Fibroblast of lung (primary cell): ENCODE data around the gene ATP6V0D1. TPM values are rescaled to one million over a fixed set of nuclear protein-coding genes. Genes with fewer than 3 reads are reported as not detected.
A peak's percentile ranks its signal among the peaks of the same experiment; 100 is the strongest.

Experiments
- DNase-seq, 2 donors: peaks; one replicate each; pipeline versions ENCODE4 v3.0.0 to v3.0.0-alpha.2; 2010; ENCODE audit warnings: low read depth in 2 of 2
- H2AFZ ChIP-seq: 2 replicates; pipeline ENCODE4 v1.5.1; 2012; ENCODE audit warnings: low read length, control low read depth, inconsistent platforms
- H3K27ac ChIP-seq: 2 replicates; pipeline ENCODE4 v1.5.1; 2011; ENCODE audit warnings: low read length, control low read depth; ENCODE audit not compliant: insufficient read depth
- H3K27me3 ChIP-seq: 2 replicates; pipeline ENCODE4 v1.5.1; 2011; ENCODE audit warnings: mild to moderate bottlenecking, low read length; ENCODE audit not compliant: control insufficient read depth, insufficient read depth
- H3K36me3 ChIP-seq: 2 replicates; pipeline ENCODE4 v1.5.1; 2011; ENCODE audit warnings: low read length; ENCODE audit not compliant: control insufficient read depth, insufficient read depth
- H3K4me1 ChIP-seq: 2 replicates; pipeline ENCODE4 v1.5.1; 2011; ENCODE audit warnings: low read length; ENCODE audit not compliant: control insufficient read depth, insufficient read depth; ENCODE audit errors: extremely low read depth
- H3K4me2 ChIP-seq: 2 replicates; pipeline ENCODE4 v1.5.1; 2011; ENCODE audit warnings: low read length, control low read depth; ENCODE audit not compliant: insufficient read depth; ENCODE audit errors: extremely low read depth
- H3K4me3 ChIP-seq, 4 experiments: fragments of 200-600 bp in 1 of 4; sonication (generic) in 1 of 4; replicated peaks in 1 of 4; 2 replicates each; pipeline ENCODE4 v1.5.1; 2011 to 2016; ENCODE audit warnings: low read length in 4 of 4, low read depth in 3 of 4, mild to moderate bottlenecking in 3 of 4, control low read depth in 2 of 4, inconsistent platforms in 1 of 4, mixed read lengths in 1 of 4; ENCODE audit not compliant: insufficient read depth in 1 of 4; ENCODE audit errors: control extremely low read depth in 1 of 4
- H3K79me2 ChIP-seq: 2 replicates; pipeline ENCODE4 v1.5.1; 2012; ENCODE audit warnings: mild to moderate bottlenecking, low read length, inconsistent platforms; ENCODE audit not compliant: control insufficient read depth, insufficient read depth
- H3K9ac ChIP-seq: 2 replicates; pipeline ENCODE4 v1.5.1; 2011; ENCODE audit warnings: mild to moderate bottlenecking, low read length, control low read depth; ENCODE audit not compliant: insufficient read depth
- H3K9me3 ChIP-seq: 2 replicates; pipeline ENCODE4 v1.5.1; 2012; ENCODE audit warnings: low read depth, low read length; ENCODE audit not compliant: control insufficient read depth, insufficient read depth
- H4K20me1 ChIP-seq: 2 replicates; pipeline ENCODE4 v1.5.1; 2011; ENCODE audit warnings: low read length; ENCODE audit not compliant: control insufficient read depth, insufficient read depth; ENCODE audit errors: extremely low read depth
- CTCF ChIP-seq, 2 donors: IDR thresholded peaks in 1 of 2; conservative IDR thresholded peaks in 1 of 2; 1 replicate in 1 of 2; 2 replicates in 1 of 2; pipeline ENCODE4 v1.5.1; 2011 to 2012; ENCODE audit warnings: low read length in 2 of 2, control low read depth in 1 of 2, inconsistent platforms in 1 of 2, low read depth in 1 of 2, mild to moderate bottlenecking in 1 of 2
- EZH2 ChIP-seq: IDR thresholded peaks from 2 replicates; pipeline ENCODE4 v1.5.1; 2012; ENCODE audit warnings: low read length, control low read depth, mild to moderate bottlenecking; ENCODE audit errors: missing control alignments
- polyA plus RNA-seq, 2 donors: library from polyadenylated mRNA; depleted of rRNA in 1 of 2; stranded (reverse) in 1 of 2; unstranded in 1 of 2; fragments of >200 nt; gene quantifications; 2 replicates each; pipeline ENCODE4 v1.2.1, GENCODE V29; 2011 to 2012; ENCODE audit warnings: missing spikeins in 1 of 2
- total RNA-seq: library from RNA; depleted of rRNA; stranded (reverse); fragments of >200 nt; gene quantifications from 2 replicates; pipeline ENCODE4 v1.2.1, GENCODE V29; 2014

The ATP6V0D1 gene
- total and polyA plus RNA-seq, 2 donors (not counting 1 experiment from before 2014, with no cell fraction given) = 91.2 to 183 TPM

GRCh38 chr16:67451704-67452435, 29.1 kb downstream of the ATP6V0D1 start:
- Histone ChIP-seq H3K4me2 (no peak overlapping the region), H3K36me3 (peaks cover 10% of the 10 kb centered on the region), H2AFZ (no peak overlapping the region), H3K9ac (no peak overlapping the region), H3K27ac (no peak overlapping the region), H3K4me1 (peaks cover 8% of the 10 kb centered on the region), H3K9me3 (no peaks in the 10 kb centered on the region), H3K27me3 (no peaks in the 10 kb centered on the region), H3K79me2 (no peaks in the 10 kb centered on the region), H3K4me3 (no peak overlapping the region), H4K20me1 (peaks cover 4% of the 10 kb centered on the region)
- no peak for DNase-seq
- TF ChIP-seq CTCF (conservative IDR thresholded peaks at IDR 0.05 in 1 of 2, IDR thresholded peaks at IDR 0.05 in 1 of 2; ENCODE audit: low read depth in 1 of 2, low read length in 2 of 2) (no peak), EZH2 (no peak)

- Histone ChIP-seq H4K20me1 (peaks cover 4% of the 10 kb centered on the region), H3K79me2 (no peaks in the 10 kb centered on the region), H3K4me1 (peaks cover 12% of the 10 kb centered on the region), H2AFZ (no peak overlapping the region), H3K27ac (no peak overlapping the region), H3K9me3 (no peaks in the 10 kb centered on the region), H3K36me3 (peaks cover 10% of the 10 kb centered on the region), H3K4me2 (no peak overlapping the region), H3K27me3 (no peaks in the 10 kb centered on the region), H3K4me3 (no peak overlapping the region), H3K9ac (no peak overlapping the region)
- TF ChIP-seq CTCF (conservative IDR thresholded peaks at IDR 0.05 in 1 of 2, IDR thresholded peaks at IDR 0.05 in 1 of 2; ENCODE audit: low read depth in 1 of 2, low read length in 2 of 2) (no peak), EZH2 (no peak)
- no peak for DNase-seq
Measured at GRCh38 chr16:67451061-67451703, 29.8 kb downstream of the ATP6V0D1 start.

GRCh38 chr16:67449739-67450138, 31.2 kb downstream of the ATP6V0D1 start:
- Histone ChIP-seq H3K4me2 (no peak overlapping the region), H3K9me3 (no peaks in the 10 kb centered on the region), H3K4me1 (peaks cover 20% of the 10 kb centered on the region), H4K20me1 (peaks cover 4% of the 10 kb centered on the region), H3K79me2 (no peaks in the 10 kb centered on the region), H3K4me3 (no peak overlapping the region), H2AFZ (no peak overlapping the region), H3K9ac (no peak overlapping the region), H3K27ac (no peak overlapping the region), H3K36me3 (peaks cover 10% of the 10 kb centered on the region), H3K27me3 (no peaks in the 10 kb centered on the region)
- TF ChIP-seq EZH2 (no peak), CTCF (conservative IDR thresholded peaks at IDR 0.05 in 1 of 2, IDR thresholded peaks at IDR 0.05 in 1 of 2; ENCODE audit: low read depth in 1 of 2, low read length in 2 of 2) (no peak)
- peak in 1 of 2 donors; percentile 30 for DNase-seq
